ENCODE data around the gene CLSTN2.

- TF ChIP-seq CTCF (IDR thresholded peaks at IDR 0.05) (no peak), POLR2A (IDR thresholded peaks at IDR 0.05) (no peak)
These were observed 252.8 kb downstream of the CLSTN2 start for GRCh38 chr3:140187656-140188221.
